B cell (primary cell): ENCODE results near the gene EPG5. TPM values are rescaled to one million over a fixed set of nuclear protein-coding genes. Genes with fewer than 3 reads are reported as not detected.
A peak's percentile ranks its signal among the peaks of the same experiment; 100 is the strongest.

Experiments used
- ATAC-seq: fragments of 200-7000 bp; cut with Tn5 transposase; one replicate; pipeline ENCODE4 v1.10.0; 2021; ENCODE audit warnings: low read depth, mild to moderate bottlenecking, moderate number of reproducible peaks, moderate library complexity
- CTCF ChIA-PET: fragments of 350-600 bp; sonication (Branson Sonifier 250); formaldehyde crosslinking; loops from one replicate; lab custom pipeline; 2021; ENCODE audit warnings: antibody characterized with exemption, inconsistent platforms; lab: Charles Lee
- POLR2A ChIA-PET: fragments of 350-600 bp; sonication (Branson Sonifier 250); formaldehyde crosslinking; loops from one replicate; lab custom pipeline; 2021; ENCODE audit warnings: antibody characterized with exemption; lab: Charles Lee
- DNase-seq: peaks from one replicate; pipeline ENCODE4 v3.0.0; 2013
- H2AFZ ChIP-seq: 2 replicates; pipeline ENCODE4 v1.6.1; 2012; ENCODE audit warnings: mild to moderate bottlenecking, low read depth, low read length; ENCODE audit not compliant: insufficient read depth, poor library complexity, severe bottlenecking
- H3K27ac ChIP-seq, 2 donors: 1 replicate in 1 of 2; 2 replicates in 1 of 2; pipeline ENCODE4 v1.5.1; 2012 to 2013; ENCODE audit warnings: low read length in 2 of 2, mild to moderate bottlenecking in 2 of 2, moderate library complexity in 1 of 2
- H3K27me3 ChIP-seq, 4 experiments: fragments of 200-600 bp in 1 of 4; sonication (generic) in 1 of 4; replicated peaks in 1 of 4; 1 replicate in 2 of 4; 2 replicates in 2 of 4; pipeline versions ENCODE4 v1.6.1 to v1.7.0; 2013 to 2016; ENCODE audit warnings: low read length in 3 of 4, mild to moderate bottlenecking in 2 of 4, mixed read lengths in 1 of 4, moderate library complexity in 1 of 4; ENCODE audit not compliant: insufficient read depth in 4 of 4, control insufficient read depth in 3 of 4; ENCODE audit errors: control extremely low read depth in 1 of 4
- H3K36me3 ChIP-seq, 2 experiments: replicated peaks in 1 of 2; 1 replicate in 1 of 2; 2 replicates in 1 of 2; pipeline versions ENCODE4 v1.6.1 to v1.7.1; 2013; ENCODE audit warnings: low read length in 1 of 2; ENCODE audit not compliant: insufficient read depth in 2 of 2, control insufficient read depth in 1 of 2; ENCODE audit errors: control extremely low read depth in 1 of 2, extremely low read depth in 1 of 2
- H3K4me1 ChIP-seq, 2 donors: fragments of 200-600 bp in 1 of 2; sonication (generic) in 1 of 2; 1 replicate in 1 of 2; 2 replicates in 1 of 2; pipeline versions ENCODE4 v1.5.1 to v1.6.1; 2013 to 2017; ENCODE audit warnings: low read length in 2 of 2; ENCODE audit not compliant: control insufficient read depth in 2 of 2, insufficient read depth in 2 of 2
- H3K4me2 ChIP-seq: replicated peaks from 2 replicates; pipeline ENCODE3; 2012; ENCODE audit warnings: mild to moderate bottlenecking, low read depth, low read length; ENCODE audit not compliant: poor library complexity, severe bottlenecking
- H3K4me3 ChIP-seq, 5 experiments: fragments of 200-600 bp in 1 of 5; sonication (generic) in 1 of 5; 1 replicate in 3 of 5; 2 replicates in 2 of 5; pipeline versions ENCODE4 v1.5.1 to v1.7.0; 2011 to 2016; ENCODE audit warnings: low read length in 4 of 5, mild to moderate bottlenecking in 4 of 5, low read depth in 2 of 5, control low read depth in 1 of 5, moderate library complexity in 1 of 5; ENCODE audit not compliant: insufficient read depth in 1 of 5; ENCODE audit errors: control extremely low read depth in 1 of 5, extremely low read depth in 1 of 5
- H3K79me2 ChIP-seq: fragments of 200-600 bp; sonication (generic); one replicate; pipeline ENCODE4 v1.6.0; 2016; ENCODE audit warnings: low read length; ENCODE audit not compliant: control insufficient read depth, insufficient read depth
- H3K9ac ChIP-seq: fragments of 200-600 bp; sonication (generic); 2 replicates; pipeline ENCODE4 v1.6.1; 2017; ENCODE audit warnings: mild to moderate bottlenecking, low read length, moderate library complexity
- H3K9me3 ChIP-seq, 3 donors: one replicate each; pipeline versions ENCODE4 v1.6.1 to v1.7.1; 2013; ENCODE audit warnings: low read length in 2 of 3; ENCODE audit not compliant: control insufficient read depth in 2 of 3, insufficient read depth in 1 of 3; ENCODE audit errors: control extremely low read depth in 1 of 3
- H4K20me1 ChIP-seq: 2 replicates; pipeline ENCODE4 v1.6.0; 2012; ENCODE audit warnings: mild to moderate bottlenecking, low read length; ENCODE audit not compliant: insufficient read depth, control insufficient read depth, poor library complexity, severe bottlenecking
- H3K27ac Mint-ChIP-seq: one replicate; pipeline ENCODE4 v1.8.0; 2021; ENCODE audit warnings: mixed read lengths
- H3K27me3 Mint-ChIP-seq: one replicate; pipeline ENCODE4 v1.8.0; 2021; ENCODE audit warnings: mixed read lengths
- H3K4me1 Mint-ChIP-seq: one replicate; pipeline ENCODE4 v1.8.0; 2021; ENCODE audit warnings: mixed read lengths
- H3K4me3 Mint-ChIP-seq: one replicate; pipeline ENCODE4 v1.8.0; 2021; ENCODE audit warnings: mixed read lengths
- H3K9me3 Mint-ChIP-seq: one replicate; pipeline ENCODE4 v1.8.0; 2022; ENCODE audit warnings: mixed read lengths; ENCODE audit not compliant: insufficient read depth
- EZH2 ChIP-seq: IDR thresholded peaks from 2 replicates; pipeline ENCODE4 v1.6.1; 2012; ENCODE audit warnings: borderline replicate concordance, low read depth, mild to moderate bottlenecking, moderate library complexity, low read length; ENCODE audit not compliant: insufficient read depth, poor library complexity, severe bottlenecking
- WGBS: methylation state at CpG from one replicate; pipeline ENCODE4 v1.1.5; 2013; ENCODE audit warnings: missing lambda C conversion rate; ENCODE audit not compliant: insufficient coverage; 5-methylcytosine and 5-hydroxymethylcytosine counted together
- intact Hi-C: fragments of 100-400 bp; cut with micrococcal nuclease; formaldehyde crosslinking; loops from one replicate; pipeline ENCODE4 v1.10.0; 2022
- polyA plus RNA-seq: library from polyadenylated mRNA; depleted of rRNA; stranded (reverse); fragments of >200 nt; gene quantifications from 2 replicates; pipeline ENCODE4 v1.2.3, GENCODE V29; 2012
- total RNA-seq, 2 donors: library from RNA; stranded (reverse); fragments of 120-200 nt in 1 of 2; gene quantifications; 1 replicate in 1 of 2; 2 replicates in 1 of 2; pipeline versions ENCODE4 v1.2.3 to v1.2.4, GENCODE V29; 2013 to 2022
- TF ChIP-seq, protein P1 (sequence below): fragments of 200-600 bp; IDR thresholded peaks from one replicate; pipeline ENCODE4 v1.8.0; 2022; ENCODE audit warnings: antibody characterized with exemption, mild to moderate bottlenecking

The EPG5 gene
- total and polyA plus RNA-seq, 2 donors (not counting 1 experiment from before 2014, with no cell fraction given): 10.3 to 50.4 TPM

GRCh38 chr18:45910405-45911023 lies 56.6 kb downstream of the EPG5 start:
- intact Hi-C loops: loop anchor here (1.0 kb wide), 2 partner anchors 245 to 289 kb away; no protein-coding TSS in a partner anchor
- Histone ChIP-seq H3K9me3 (no peaks in the 10 kb centered on the region), H3K4me3 (no peak overlapping the region), H3K36me3 (peaks cover 6 to 84% of the 10 kb centered on the region in 2 experiments), H3K27me3 (no peaks in the 10 kb centered on the region), H3K4me2 (no peak overlapping the region), H2AFZ (no peak overlapping the region), H4K20me1 (no peaks in the 10 kb centered on the region), H3K79me2 (no peaks in the 10 kb centered on the region), H3K27ac (no peak overlapping the region), H3K9ac (no peak overlapping the region), H3K4me1 (no peaks in the 10 kb centered on the region)
- POLR2A ChIA-PET: no interaction called here
- DNase-seq: peak; percentile 57
- no peaks in the 10 kb centered on the region for H3K27me3 Mint-ChIP-seq
- no peaks in the 10 kb centered on the region for H3K4me1 Mint-ChIP-seq
- H3K9me3 Mint-ChIP-seq: no peaks in the 10 kb centered on the region
- no peak overlapping the region for H3K4me3 Mint-ChIP-seq
- no peak overlapping the region for H3K27ac Mint-ChIP-seq
- no peak for TF ChIP-seq EZH2
- TF ChIP-seq, protein P1, sequence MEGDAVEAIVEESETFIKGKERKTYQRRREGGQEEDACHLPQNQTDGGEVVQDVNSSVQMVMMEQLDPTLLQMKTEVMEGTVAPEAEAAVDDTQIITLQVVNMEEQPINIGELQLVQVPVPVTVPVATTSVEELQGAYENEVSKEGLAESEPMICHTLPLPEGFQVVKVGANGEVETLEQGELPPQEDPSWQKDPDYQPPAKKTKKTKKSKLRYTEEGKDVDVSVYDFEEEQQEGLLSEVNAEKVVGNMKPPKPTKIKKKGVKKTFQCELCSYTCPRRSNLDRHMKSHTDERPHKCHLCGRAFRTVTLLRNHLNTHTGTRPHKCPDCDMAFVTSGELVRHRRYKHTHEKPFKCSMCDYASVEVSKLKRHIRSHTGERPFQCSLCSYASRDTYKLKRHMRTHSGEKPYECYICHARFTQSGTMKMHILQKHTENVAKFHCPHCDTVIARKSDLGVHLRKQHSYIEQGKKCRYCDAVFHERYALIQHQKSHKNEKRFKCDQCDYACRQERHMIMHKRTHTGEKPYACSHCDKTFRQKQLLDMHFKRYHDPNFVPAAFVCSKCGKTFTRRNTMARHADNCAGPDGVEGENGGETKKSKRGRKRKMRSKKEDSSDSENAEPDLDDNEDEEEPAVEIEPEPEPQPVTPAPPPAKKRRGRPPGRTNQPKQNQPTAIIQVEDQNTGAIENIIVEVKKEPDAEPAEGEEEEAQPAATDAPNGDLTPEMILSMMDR: peak; percentile 71
- WGBS: 88% methylated on average over 1 of the region's 4 CpGs
- peak; percentile 33 for ATAC-seq
- CTCF ChIA-PET: interaction anchor here (0.6 to 8.4 kb wide), 7 partner anchors 101 to 290 kb away, joined by 3 to 60 read pairs (median 4); no protein-coding TSS in a partner anchor

- Histone ChIP-seq H3K9me3 (no peaks in the 10 kb centered on the region), H3K27me3 (no peaks in the 10 kb centered on the region), H3K79me2 (no peaks in the 10 kb centered on the region), H3K36me3 (peaks cover 2 to 59% of the 10 kb centered on the region in 2 experiments), H3K4me3 (no peak overlapping the region), H3K27ac (no peak overlapping the region), H3K4me2 (no peak overlapping the region), H4K20me1 (no peaks in the 10 kb centered on the region), H3K4me1 (no peaks in the 10 kb centered on the region), H2AFZ (no peak overlapping the region), H3K9ac (no peak overlapping the region)
- no peak for ATAC-seq
- Mint-ChIP-seq H3K9me3 (no peaks in the 10 kb centered on the region), H3K27ac (no peak overlapping the region), H3K27me3 (no peaks in the 10 kb centered on the region), H3K4me3 (no peak overlapping the region), H3K4me1 (no peaks in the 10 kb centered on the region)
- TF ChIP-seq, protein P1: no peak
- TF ChIP-seq EZH2: no peak
- WGBS: no CpG with 5 or more reads among the region's 1 CpG
- intact Hi-C loops: no loop called here
- no peak for DNase-seq
- ChIA-PET CTCF (interaction anchor here (0.9 to 2.3 kb wide), 2 partner anchors 22 to 236 kb away, joined by 3 to 8 read pairs; no protein-coding TSS in a partner anchor), POLR2A (no interaction called here)
Observed at GRCh38 chr18:45901654-45902210, 65.4 kb downstream of the EPG5 start.
